C1 segment of cervical spinal cord (tissue), 14 donors: ENCODE results near the gene UTF1.

ENCODE experiments used
- DNase-seq, 14 donors: peaks; one replicate each; lab custom pipeline; 2025; lab: John Stamatoyannopoulos, UW

UTF1 gene

GRCh38 chr10:133278577-133279265, 48.7 kb downstream of the UTF1 start:
- peak in 3 of 14 donors; percentile 27 to 59 (median 34) for DNase-seq

GRCh38 chr10:133279326-133280226, 49.6 kb downstream of the UTF1 start:
- DNase-seq, result no peak

GRCh38 chr10:133280391-133281059, 50.5 kb downstream of the UTF1 start:
- no peak for DNase-seq

- DNase-seq, result no peak
Measured at GRCh38 chr10:133281084-133281483, 51.1 kb downstream of the UTF1 start.
